Muscle layer of colon (tissue), 2 donors: ENCODE data around the gene IFIT3.
"Not testable (repeated sequence)": the region's sequence is repeated elsewhere in the genome, so short reads cannot be mapped to it uniquely, and the experiment has no call there.

Experiments used
- H3K27ac ChIP-seq: one replicate; pipeline ENCODE4 v1.7.0; 2013; ENCODE audit warnings: low read depth, mild to moderate bottlenecking, low read length, moderate library complexity
- H3K27me3 ChIP-seq, 2 donors: one replicate each; pipeline ENCODE4 v1.7.0; 2013; ENCODE audit warnings: low read length in 2 of 2, mild to moderate bottlenecking in 2 of 2; ENCODE audit not compliant: insufficient read depth in 2 of 2, control insufficient read depth in 1 of 2
- H3K36me3 ChIP-seq: one replicate; pipeline ENCODE4 v1.7.0; 2013; ENCODE audit warnings: mild to moderate bottlenecking, low read length; ENCODE audit not compliant: insufficient read depth
- H3K4me1 ChIP-seq: one replicate; pipeline ENCODE4 v1.7.0; 2013; ENCODE audit warnings: mild to moderate bottlenecking, low read length; ENCODE audit not compliant: insufficient read depth
- H3K4me3 ChIP-seq, 2 donors: one replicate each; pipeline ENCODE4 v1.7.0; 2013; ENCODE audit warnings: low read length in 2 of 2, low read depth in 1 of 2, mild to moderate bottlenecking in 1 of 2, moderate library complexity in 1 of 2
- H3K9ac ChIP-seq: one replicate; pipeline ENCODE4 v1.7.0; 2013; ENCODE audit warnings: low read length
- H3K9me3 ChIP-seq: one replicate; pipeline ENCODE4 v1.7.0; 2013; ENCODE audit warnings: mild to moderate bottlenecking, low read length
- donor health status: abdominal sarcoma.
- donor health status: Adenocarcinoma of cecum.

Gene IFIT3

GRCh38 chr10:89325081-89325480, 2.7 kb upstream of the IFIT3 start:
- H3K9me3 ChIP-seq, H3K27me3 ChIP-seq, H3K4me3 ChIP-seq, H3K36me3 ChIP-seq, H3K9ac ChIP-seq, H3K27ac ChIP-seq: not testable (repeated sequence)
- H3K4me1 ChIP-seq: peaks cover 20% of the 10 kb centered on the region

GRCh38 chr10:89325856-89326255, 1.9 kb upstream of the IFIT3 start:
- not testable (repeated sequence) for H3K36me3 ChIP-seq, H3K4me3 ChIP-seq, H3K27ac ChIP-seq, H3K27me3 ChIP-seq, H3K9me3 ChIP-seq, H3K9ac ChIP-seq
- H3K4me1 ChIP-seq: peaks cover 28% of the 10 kb centered on the region

GRCh38 chr10:89329151-89329550, 1.4 kb downstream of the IFIT3 start:
- peaks cover 49% of the 10 kb centered on the region for H3K4me1 ChIP-seq
- no peaks in the 10 kb centered on the region for H3K36me3 ChIP-seq
- H3K9ac ChIP-seq: no peak overlapping the region
- no peak overlapping the region for H3K27ac ChIP-seq
- H3K9me3 ChIP-seq: no peaks in the 10 kb centered on the region
- no peak overlapping the region for H3K4me3 ChIP-seq
- no peaks in the 10 kb centered on the region for H3K27me3 ChIP-seq

GRCh38 chr10:89330014-89330413, 2.2 kb downstream of the IFIT3 start:
- H3K27me3 ChIP-seq, H3K9ac ChIP-seq, H3K9me3 ChIP-seq, H3K4me3 ChIP-seq, H3K27ac ChIP-seq, H3K36me3 ChIP-seq: not testable (repeated sequence)
- peaks cover 49% of the 10 kb centered on the region for H3K4me1 ChIP-seq

- Histone ChIP-seq H3K4me3 (no peak overlapping the region), H3K9ac (no peak overlapping the region), H3K27ac (no peak overlapping the region), H3K9me3 (no peaks in the 10 kb centered on the region), H3K27me3 (no peaks in the 10 kb centered on the region), H3K36me3 (no peaks in the 10 kb centered on the region), H3K4me1 (peaks cover 49% of the 10 kb centered on the region)
These were observed 2.9 kb downstream of the IFIT3 start for GRCh38 chr10:89330537-89331212.

- peaks cover 49% of the 10 kb centered on the region for H3K4me1 ChIP-seq
- H3K27me3 ChIP-seq, H3K9ac ChIP-seq, H3K9me3 ChIP-seq, H3K27ac ChIP-seq, H3K36me3 ChIP-seq: not testable (repeated sequence)
- H3K4me3 ChIP-seq: peak overlapping the region in 1 of 2 donors; percentile 72
These were observed 3.8 kb downstream of the IFIT3 start for GRCh38 chr10:89331487-89332122.

- Histone ChIP-seq H3K27ac (peak overlapping the region; percentile 2), H3K27me3 (no peaks in the 10 kb centered on the region), H3K4me1 (peaks cover 49% of the 10 kb centered on the region), H3K36me3 (no peaks in the 10 kb centered on the region), H3K4me3 (peak overlapping the region; percentile 8 to 72), H3K9me3 (no peaks in the 10 kb centered on the region), H3K9ac (peak overlapping the region; percentile 11)
These were observed 4.4 kb downstream of the IFIT3 start for GRCh38 chr10:89332123-89332633.

GRCh38 chr10:89335226-89335625, 7.4 kb downstream of the IFIT3 start:
- Histone ChIP-seq H3K4me3 (no peak overlapping the region), H3K4me1 (peaks cover 28% of the 10 kb centered on the region), H3K36me3 (peaks cover 15% of the 10 kb centered on the region), H3K9me3 (no peaks in the 10 kb centered on the region), H3K27me3 (no peaks in the 10 kb centered on the region), H3K27ac (no peak overlapping the region), H3K9ac (no peak overlapping the region)

GRCh38 chr10:89336241-89336640, 8.4 kb downstream of the IFIT3 start:
- H3K9me3 ChIP-seq: no peaks in the 10 kb centered on the region
- no peak overlapping the region for H3K9ac ChIP-seq
- no peak overlapping the region for H3K27ac ChIP-seq
- no peak overlapping the region for H3K4me3 ChIP-seq
- peaks cover 15% of the 10 kb centered on the region for H3K36me3 ChIP-seq
- no peaks in the 10 kb centered on the region for H3K27me3 ChIP-seq
- peaks cover 18% of the 10 kb centered on the region for H3K4me1 ChIP-seq

- Histone ChIP-seq H3K4me3 (no peak overlapping the region), H3K9ac (no peak overlapping the region), H3K36me3 (peaks cover 15% of the 10 kb centered on the region), H3K9me3 (no peaks in the 10 kb centered on the region), H3K4me1 (peaks cover 17% of the 10 kb centered on the region), H3K27ac (no peak overlapping the region), H3K27me3 (no peaks in the 10 kb centered on the region)
These were observed 9.7 kb downstream of the IFIT3 start for GRCh38 chr10:89337484-89337883.

- Histone ChIP-seq H3K9me3 (no peaks in the 10 kb centered on the region), H3K4me1 (peaks cover 4% of the 10 kb centered on the region), H3K4me3 (no peak overlapping the region), H3K27me3 (no peaks in the 10 kb centered on the region), H3K27ac (no peak overlapping the region), H3K36me3 (peaks cover 15% of the 10 kb centered on the region), H3K9ac (no peak overlapping the region)
These were observed 10.9 kb downstream of the IFIT3 start for GRCh38 chr10:89338713-89339112.

GRCh38 chr10:89339875-89340274, 12.1 kb downstream of the IFIT3 start:
- Histone ChIP-seq H3K4me3 (no peak overlapping the region), H3K36me3 (peaks cover 15% of the 10 kb centered on the region), H3K27ac (no peak overlapping the region), H3K4me1 (no peaks in the 10 kb centered on the region), H3K9me3 (no peaks in the 10 kb centered on the region), H3K9ac (no peak overlapping the region), H3K27me3 (no peaks in the 10 kb centered on the region)
